Activated CD4-positive, alpha-beta T cell treated with anti-CD3 and anti-CD28 coated beads, Interleukin-2, Interleukin-6, amounts not matched to agents 100 ng/mL and 50 ng/mL, durations not matched to agents 16 hours and 8 hours (primary cell): ENCODE data around the gene ZNF3.
A peak's percentile ranks its signal among the peaks of the same experiment; 100 is the strongest.
"Not testable (repeated sequence)": the region's sequence is repeated elsewhere in the genome, so short reads cannot be mapped to it uniquely, and the experiment has no call there.

Source experiments
- DNase-seq: peaks from one replicate; pipeline ENCODE4 v3.0.0-alpha.2; 2020

Gene ZNF3

DNA sequence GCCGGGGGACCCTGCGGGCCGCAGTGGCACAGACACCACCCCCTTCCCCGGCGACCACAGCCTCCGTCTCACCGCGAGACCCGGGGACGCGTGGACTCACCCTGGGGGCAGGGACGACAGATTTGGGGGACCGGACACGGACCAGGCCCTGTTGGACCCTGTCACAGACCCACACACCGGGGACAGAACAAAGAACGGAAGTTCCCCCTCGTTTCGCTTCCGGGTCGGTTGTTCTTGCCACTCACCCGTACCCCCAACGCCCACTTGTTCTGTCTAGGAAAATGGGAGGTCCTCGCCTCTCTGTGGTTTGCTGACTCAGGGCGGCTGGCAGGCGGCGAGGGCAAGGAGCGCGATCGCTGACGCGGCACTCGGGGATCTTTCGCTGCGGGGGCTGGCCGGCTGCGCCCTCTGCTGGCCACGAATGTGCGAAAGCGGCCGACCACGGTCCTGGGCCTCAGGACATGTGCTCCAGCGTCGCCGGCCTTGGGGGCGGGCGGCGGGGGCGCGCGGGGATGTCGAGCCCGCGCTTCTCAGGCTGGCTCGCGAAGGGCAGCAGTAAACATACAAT lies at the start of gene ZNF3:
TSS of gene ZNF3 (minus strand) at position 189 of the 568 bp plus-strand sequence. CDS start 4,366 bp downstream, outside the sequence.
- DNase-seq = peak; percentile 99

DNA sequence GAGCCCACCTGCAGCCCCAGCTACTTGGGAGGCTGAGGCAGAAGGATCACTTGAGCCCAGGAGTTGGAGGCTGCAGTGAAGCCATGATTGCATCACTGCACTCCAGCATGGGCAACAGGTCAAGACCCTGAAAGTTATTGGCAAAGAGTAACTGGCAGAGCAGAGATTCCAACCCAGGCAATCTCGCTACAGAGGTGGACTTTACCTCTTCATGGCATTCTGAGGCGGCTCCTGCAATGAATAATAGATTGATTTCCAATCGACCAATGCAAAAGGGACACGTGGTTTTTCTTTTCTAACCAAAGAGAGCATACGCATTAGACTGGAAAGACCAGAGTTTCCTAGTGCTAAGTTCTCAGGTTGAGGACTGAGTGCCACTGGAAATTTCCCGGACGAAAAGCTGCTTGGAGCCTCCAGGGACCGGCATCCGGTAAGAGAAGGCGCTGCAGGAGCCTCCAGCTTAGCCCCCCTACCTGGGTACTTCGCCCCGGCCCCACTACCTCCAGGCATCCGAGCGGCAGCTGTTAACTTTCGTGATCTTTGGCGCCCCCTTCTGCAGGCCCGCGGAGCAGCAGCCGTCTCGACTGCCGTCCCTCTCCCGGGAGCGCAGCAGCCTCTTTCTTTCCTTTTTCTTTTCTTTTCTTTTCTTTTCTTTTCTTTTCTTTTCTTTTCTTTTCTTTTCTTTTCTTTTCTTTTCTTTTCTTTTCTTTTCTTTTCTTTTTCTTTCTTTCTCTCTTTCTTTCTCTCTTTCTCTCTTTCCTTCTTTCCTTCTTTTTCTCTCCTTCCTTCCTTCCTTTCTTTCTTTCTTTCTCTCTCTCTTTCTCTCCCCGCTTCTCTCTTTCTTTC lies 49.3 kb upstream of the ZNF3 start:
- DNase-seq = peak; percentile 87

DNA sequence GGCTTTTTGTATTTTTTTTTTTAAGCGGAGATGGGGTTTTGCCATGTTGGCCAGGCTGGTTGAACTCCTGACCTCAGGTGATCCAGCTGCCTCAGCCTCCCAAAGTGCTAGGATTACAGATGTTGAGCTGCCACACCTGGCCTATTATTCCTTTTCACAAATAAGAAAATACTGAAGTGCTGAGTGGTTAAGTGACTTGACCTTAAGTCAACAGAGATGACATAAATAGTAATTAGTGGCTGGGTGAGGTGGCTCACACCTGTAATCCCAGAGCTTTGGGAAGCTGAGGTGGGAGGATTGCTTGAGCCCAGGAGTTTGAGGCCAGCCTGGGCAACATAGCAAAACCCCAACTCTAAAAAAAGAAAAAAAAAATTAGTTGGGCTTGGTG lies 48.7 kb upstream of the ZNF3 start:
- not testable (repeated sequence) for DNase-seq

DNA sequence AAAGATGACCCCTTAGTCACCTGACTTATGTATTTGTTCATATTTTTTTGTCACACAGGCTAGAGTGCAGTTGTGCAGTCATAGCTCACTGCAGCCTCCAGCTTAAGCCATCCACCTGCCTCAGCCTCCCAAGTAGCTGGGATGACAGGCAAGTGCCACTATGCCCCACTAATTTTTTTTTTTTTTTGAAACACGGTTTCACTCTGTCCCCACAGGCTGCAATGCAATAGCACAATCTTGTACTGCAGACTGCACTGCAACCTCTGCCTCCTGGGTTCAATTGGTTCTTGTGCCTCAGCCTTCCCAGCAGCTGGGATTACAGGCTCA lies 47.1 kb upstream of the ZNF3 start:
- DNase-seq = no peak

DNA sequence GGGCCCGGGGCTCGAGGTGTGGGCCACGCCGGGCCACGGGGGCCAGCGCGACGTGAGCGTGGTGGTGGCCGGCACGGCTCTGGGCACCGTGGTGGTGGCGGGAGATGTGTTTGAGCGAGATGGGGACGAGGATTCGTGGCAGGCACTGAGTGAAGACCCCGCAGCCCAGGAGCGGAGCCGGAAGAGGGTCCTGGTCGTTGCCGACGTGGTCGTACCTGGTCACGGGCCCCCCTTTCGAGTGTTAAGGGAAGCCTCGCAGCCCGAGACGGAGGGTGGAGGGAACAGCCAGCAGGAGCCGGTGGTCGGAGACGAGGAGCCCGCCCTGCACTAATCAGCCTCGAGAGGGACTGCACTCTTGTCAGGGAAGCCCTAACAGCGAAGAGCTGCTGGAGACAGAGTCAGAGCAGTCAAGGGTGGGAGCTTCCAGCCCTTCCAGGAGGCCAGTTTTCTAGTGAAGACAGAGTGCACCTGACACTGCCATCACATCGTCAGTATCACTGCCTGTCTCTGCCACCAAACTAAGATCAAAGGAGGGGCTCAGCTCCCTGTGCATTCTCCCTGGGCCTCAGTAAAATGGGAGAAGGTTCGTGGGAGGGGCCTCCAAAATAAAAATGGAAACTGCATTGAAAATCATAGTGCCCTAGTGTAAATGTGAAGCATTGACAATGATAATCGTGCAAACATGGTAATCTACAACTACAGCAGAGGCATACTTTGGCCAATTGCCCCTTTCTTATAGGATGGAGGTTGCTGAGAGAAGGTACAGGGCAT lies 46.5 kb upstream of the ZNF3 start:
- DNase-seq = peak; percentile 33

DNA sequence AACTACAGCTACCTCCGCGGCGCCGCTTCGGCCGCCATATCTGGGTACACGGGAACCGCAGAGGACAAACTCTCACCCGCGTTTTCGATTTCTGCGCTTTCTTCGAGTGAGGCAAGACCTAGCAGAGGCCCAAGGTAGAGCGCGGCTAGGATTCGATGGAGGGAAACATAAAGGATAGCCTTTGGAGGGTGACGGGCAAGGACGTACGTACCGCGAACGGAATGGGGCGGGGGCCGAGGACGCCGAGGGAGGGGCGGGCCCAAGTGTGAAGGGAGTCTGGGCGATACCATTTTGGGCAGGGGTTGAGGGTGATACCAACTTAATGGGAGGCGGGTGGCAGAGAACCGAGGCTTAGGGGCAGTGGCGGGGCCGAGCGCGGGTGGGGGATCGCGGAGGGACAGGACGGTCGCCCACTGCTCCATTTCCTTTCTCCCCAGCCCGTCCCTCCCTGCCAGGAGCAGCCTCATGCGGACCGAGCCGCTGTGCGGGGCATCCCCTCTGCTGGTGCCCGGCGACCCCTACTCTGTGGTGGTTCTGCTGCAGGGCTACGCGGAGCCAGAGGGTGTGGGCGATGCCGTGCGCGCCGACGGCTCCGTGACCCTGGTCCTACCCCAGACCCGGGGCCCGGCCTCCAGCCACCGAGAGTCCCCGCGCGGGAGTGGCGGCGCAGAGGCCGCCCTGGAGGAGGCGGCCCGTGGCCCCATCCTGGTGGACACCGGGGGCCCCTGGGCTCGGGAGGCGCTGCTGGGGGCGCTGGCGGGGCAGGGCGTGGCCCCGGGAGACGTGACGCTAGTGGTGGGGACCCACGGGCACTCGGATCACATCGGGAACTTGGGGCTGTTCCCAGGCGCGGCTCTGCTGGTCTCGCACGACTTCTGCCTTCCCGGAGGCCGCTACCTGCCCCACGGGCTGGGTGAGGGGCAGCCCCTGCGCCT lies 45.7 kb upstream of the ZNF3 start, which contains the start of gene MBLAC1:
TSS of gene MBLAC1 (plus strand) at position 37 of the 935 bp plus-strand sequence. CDS start at position 466, 429 bp downstream.
- DNase-seq = peak; percentile 94

DNA sequence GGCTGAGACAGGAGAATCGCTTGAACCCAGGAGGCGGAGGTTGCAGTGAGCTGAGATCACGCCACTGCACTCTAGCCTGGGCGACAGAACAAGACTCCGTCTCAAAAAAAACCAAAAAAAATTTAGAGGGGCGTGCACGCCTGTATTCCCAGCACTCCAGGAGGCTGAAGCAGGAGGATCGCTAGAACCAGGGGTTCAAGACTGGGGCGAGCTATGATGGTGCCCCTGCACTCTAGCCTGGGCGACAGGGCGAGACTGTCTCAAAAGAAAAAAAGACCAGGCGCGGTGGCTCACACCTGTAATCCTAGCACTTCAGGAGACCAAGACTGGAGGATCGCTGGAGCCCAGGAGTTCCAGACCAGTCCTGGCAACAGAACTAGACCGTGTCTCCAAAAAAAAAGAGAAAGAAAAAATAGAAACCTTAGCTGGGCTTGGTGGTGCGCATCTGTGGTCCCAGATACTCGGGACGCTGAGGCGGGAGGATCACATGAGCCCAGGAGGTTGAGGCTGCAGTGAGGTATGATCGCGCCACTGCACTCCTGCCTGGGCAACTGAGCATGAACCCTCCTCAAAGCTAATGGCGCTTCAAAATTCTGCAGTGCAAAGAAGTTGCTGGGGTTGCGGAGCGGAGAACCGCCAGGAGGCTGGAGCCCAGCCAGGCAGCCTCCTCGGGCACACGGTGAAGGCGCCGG lies 44.9 kb upstream of the ZNF3 start:
- peak; percentile 26 for DNase-seq

DNA sequence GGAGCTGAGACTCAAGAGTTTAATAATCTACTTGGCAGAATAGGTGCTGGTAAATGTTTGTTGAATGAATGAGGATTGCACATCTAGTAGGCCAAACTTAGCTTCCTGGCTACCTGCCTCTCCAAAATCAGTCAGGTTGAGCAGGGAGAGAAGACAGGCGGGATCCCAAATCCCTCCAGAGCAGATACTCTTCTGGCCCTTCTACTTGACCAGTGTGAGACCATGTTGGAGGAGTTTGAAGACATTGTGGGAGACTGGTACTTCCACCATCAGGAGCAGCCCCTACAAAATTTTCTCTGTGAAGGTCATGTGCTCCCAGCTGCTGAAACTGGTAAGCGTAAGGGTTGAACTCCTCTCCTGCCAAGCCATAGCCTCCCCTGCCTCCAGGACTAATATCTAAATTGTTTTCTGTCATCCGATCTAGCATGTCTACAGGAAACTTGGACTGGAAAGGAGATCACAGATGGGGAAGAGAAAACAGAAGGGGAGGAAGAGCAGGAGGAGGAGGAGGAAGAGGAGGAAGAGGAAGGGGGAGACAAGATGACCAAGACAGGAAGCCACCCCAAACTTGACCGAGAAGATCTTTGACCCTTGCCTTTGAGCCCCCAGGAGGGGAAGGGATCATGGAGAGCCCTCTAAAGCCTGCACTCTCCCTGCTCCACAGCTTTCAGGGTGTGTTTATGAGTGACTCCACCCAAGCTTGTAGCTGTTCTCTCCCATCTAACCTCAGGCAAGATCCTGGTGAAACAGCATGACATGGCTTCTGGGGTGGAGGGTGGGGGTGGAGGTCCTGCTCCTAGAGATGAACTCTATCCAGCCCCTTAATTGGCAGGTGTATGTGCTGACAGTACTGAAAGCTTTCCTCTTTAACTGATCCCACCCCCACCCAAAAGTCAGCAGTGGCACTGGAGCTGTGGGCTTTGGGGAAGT lies 43.0 kb upstream of the ZNF3 start:
- no peak for DNase-seq

DNA sequence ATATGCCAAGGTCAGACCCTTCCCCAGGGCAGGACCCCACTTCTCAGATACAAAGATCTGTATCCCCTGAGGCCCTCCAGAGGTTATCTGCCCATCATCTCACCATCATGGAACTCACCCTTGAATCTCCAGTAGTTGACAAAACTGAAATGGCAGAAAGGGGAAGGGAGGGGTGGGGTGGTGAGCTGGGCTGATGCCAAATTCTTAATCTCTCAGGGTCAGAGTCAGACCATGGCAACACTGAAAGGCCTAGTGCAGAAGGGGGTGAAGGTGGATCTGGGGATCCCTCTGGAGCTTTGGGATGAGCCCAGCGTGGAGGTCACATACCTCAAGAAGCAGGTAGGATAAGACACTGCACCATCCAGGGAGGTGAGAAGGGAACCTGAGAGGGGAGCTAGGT lies 41.0 kb upstream of the ZNF3 start:
- DNase-seq = no peak

DNA sequence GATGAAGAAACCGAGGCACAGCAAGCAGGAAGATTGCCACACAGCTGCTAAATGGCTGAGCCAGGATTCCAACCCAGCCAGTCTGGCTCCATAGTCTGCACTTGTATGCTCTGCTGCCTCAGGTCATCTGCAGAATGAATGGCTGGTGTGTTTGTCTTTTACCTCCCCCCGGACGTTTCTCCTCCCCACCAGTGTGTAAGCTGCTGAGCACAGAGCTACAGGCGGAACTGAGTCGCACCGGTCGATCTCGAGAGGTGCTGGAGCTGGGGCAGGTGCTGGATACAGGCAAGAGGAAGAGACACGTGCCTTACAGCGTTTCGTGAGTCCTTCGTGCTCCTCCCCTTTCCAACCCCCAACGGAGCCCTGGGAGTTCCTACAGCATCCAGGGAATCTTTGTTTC lies 40.5 kb upstream of the ZNF3 start:
- DNase-seq = no peak

DNA sequence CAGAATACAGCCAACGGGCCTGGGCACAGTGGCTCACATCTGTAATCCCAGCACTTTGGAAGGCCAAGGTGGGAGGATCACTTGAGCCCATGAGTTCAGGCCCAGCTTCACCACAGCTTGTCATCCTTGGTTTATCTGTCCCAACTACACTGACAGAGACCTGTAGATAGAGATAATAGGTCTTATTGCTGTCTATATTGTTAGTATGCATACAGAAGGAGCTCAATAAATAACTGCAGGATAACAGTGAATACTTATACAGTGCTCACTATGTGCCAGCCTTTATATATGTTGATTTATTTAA lies 39.2 kb upstream of the ZNF3 start:
- DNase-seq = no peak

DNA sequence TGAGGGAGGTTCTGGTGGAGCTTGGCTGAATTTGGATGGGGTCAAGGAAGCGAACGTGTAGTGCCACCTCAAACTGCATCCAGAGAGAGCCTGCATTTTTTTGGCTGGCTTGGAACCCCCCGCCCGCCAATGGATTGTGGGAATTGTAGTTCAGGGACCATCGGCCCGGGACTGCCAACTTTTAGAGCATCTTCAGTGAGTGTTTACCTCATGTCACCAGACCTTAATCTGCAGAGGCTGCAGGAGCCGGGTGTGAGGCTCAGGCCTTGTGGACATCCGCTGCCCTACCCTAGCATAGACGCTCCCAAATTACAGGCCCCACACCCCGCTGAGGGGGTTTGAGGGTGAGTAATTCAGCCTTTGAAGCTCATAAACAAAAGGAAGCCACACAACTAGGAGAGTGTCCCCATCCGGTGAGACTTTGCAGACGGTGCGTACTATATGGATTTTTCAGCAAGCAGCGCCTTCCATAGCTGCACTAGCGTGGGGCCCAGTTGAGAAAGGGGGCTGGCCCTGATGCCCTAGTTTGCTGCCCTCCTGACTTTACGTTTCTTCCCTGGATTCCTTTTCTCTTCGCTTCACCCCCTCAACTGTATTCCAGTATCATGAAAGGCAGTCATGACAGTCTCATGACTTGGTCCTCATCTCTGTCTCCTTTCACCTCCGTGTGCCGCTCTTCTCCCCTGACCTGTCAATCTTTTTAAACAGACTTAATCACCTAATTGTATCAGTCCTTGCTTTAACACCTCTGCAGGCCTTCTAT lies 38.6 kb upstream of the ZNF3 start:
- peak; percentile 78 for DNase-seq

DNA sequence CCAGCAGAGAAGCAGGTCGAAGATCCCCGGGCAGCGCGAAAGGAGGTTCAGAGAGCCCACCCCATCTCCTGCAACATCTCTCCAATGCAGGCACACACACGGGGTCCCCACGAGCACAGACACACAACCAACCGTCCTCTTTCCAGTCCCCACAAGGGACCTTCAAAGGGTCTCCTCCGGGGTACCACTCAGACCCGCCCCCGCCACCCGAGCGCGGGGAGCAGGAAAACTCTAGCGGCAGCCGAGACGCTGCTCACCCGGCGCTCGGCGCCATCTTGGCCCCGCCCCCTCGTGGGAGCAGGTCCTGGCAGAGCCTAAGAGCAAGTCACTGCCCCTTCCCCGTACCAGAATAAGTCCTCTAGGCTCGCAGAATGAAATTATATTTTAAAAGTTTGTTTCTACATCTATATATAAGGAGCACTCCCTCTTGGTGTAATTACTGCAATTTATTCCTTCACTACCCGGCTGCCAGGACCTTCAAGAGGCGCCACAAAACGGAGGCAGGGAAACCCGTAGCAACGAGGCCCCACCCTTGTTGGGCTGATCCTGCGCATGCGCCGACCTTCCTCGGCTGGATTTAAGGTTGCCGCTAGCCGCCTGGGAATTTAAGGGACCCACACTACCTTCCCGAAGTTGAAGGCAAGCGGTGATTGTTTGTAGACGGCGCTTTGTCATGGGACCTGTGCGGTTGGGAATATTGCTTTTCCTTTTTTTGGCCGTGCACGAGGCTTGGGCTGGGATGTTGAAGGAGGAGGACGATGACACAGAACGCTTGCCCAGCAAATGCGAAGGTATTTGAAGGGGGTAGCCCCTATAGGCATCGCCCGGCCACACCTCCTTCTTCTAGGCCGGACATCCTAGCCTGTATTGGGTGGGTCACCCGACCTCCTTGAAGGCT lies 37.8 kb upstream of the ZNF3 start, which contains the start of the genes CNPY4 and TAF6:
TSS of gene CNPY4 (plus strand) at position 563 of the 898 bp plus-strand sequence. CDS start at position 674, 111 bp downstream.
TSS of gene TAF6 (minus strand) at position 287 of the 898 bp plus-strand sequence. CDS start 5,149 bp downstream, outside the sequence.
- peak; percentile 96 for DNase-seq

DNA sequence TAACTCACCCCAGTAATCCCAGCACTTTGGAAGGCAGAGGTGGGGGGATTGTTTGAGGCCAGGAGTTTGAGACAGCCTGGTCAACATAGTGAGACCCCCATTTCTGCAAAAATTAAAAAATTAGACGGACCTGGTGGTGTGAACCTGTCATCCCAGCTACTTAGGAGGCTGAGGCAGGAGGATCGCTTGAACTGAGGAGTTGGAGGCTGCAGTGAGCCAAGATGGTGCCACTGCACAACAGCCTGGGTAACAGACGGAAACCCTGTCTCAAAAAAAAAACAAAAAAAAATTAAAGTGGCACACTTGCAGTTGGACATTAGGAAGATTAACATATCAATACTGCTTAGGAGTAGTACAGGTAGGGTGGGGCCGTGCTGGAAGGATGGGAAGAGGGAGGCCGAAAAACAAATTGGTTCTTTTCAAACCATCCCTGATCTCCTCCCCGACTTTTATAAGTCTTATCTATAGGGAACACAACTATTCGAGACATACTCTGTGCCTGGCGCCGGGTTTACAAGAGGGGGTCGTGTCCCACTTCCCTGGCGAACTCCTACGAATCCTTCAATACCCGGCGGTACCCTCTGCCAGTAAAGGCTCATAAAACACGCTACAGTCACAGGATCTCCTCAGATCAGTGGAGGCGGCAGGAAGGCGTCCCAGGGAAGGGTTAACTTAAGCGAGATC lies 37.0 kb upstream of the ZNF3 start:
- no peak for DNase-seq

DNA sequence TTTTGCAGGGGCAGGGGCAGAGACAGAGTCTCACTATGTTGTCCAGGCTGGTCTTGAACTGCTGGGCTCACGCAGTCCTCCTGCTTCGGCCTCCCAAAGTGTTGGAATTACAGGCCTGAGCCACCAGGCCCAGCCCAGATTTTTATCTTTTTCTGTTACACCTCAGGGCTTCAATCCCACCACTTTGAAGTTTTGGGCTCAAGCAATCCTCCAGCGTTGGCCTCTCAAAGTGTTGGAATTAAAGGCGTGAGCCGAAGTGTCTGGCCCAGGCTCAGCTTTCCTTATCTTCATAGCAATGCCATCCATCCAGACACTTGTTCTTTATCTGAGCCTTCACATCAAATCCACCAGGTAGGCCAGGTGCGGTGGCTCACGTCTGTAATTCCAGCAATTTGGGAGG lies 33.5 kb upstream of the ZNF3 start:
- DNase-seq = no peak

DNA sequence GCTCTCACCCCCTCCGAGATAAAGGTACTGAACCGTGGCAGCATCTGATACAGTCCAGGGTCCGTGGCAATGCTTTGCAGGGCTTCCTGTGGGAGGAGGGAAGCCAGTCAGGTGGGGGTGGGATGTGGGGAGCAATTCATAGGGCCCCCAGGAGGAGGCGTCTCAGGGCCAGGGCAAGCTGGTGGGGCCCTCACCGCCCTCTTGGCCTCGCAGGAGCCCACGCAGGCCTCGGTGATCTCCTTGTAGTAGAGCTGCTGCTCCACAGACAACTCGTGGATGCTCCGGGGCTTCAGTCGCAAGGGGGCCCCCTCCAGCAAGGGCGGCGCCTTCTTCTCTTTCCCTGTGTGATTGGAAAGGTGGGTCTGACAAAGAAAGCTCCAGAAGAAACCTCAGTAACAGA lies 30.4 kb upstream of the ZNF3 start:
- no peak for DNase-seq

DNA sequence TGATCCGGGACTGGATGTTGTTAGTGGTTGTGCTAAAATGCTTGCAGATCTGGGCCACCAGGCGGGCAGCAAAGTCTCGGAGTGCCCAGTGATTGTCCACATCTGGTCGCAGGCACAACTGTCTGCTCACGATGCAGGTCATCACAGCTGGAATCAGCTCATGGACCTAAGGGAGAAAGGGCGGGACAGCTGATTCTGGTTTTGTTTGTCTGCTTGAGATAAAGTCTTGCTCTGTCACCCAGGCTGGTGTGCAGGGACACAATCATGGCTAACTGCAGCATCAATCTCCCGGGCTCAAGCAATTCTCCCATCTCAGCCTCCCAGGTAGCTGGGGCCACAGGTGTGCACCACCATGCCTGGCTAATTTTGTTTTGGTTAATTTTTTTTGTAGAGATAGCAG lies 29.6 kb upstream of the ZNF3 start:
- no peak for DNase-seq

DNA sequence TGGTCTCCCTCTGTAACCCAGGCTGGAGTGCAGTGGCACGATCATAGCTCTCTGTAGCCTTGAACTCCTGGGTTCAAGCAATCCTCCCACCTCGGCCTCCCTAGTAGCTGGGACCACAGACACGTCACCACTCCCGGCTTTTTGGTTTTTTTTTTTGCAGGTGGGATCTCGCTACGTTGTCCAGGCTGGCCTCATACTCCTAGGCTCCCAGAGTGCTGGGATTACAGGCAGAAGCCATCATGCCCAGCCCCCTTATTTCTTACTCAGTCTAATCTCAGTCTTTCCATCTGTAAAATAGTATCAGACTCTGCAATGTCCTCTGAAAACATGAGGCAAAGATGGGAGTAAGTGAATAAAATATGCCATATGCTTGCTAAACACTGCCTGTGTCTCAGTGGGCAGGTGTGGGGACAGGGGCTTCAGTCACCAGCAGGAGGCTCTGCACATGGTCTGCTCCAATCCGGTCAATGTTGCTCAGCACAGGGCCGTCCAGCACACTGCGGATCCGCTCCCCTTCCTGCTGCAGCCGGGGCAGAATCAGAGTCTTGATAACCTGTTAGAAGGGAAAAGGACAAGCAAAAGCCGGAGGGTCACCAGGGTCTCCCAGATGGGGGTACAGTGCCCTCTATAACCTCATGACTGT lies 28.1 kb upstream of the ZNF3 start:
- no peak for DNase-seq
